ENCODE measurements around the gene FTL. TPM values are rescaled to one million over a fixed set of nuclear protein-coding genes. Genes with fewer than 3 reads are reported as not detected.

FTL gene
- total RNA-seq, 6 experiments from 2014 or later = 2,438 to 4,450 (median 3,824) TPM

GRCh38 chr19:48992581-48993174 lies 27.6 kb downstream of the FTL start:
- Mint-ChIP-seq H3K36me3 (ENCODE audit: low read depth) (peaks cover 35% of the 10 kb centered on the region), H3K27me3 (ENCODE audit: insufficient read depth) (peaks cover 2% of the 10 kb centered on the region; the same call in 1 of the 2 replicates), H3K27ac (peak overlapping the region; percentile 95), H3K4me3 (peak overlapping the region; percentile 99), H3K9me3 (no peaks in the 10 kb centered on the region), H3K4me1 (ENCODE audit: low read depth) (peaks cover 32% of the 10 kb centered on the region)
- no peak for DNase-seq
- TF ChIP-seq CTCF (IDR thresholded peaks at IDR 0.05) = no peak

GRCh38 chr19:48993175-48994034 lies 28.3 kb downstream of the FTL start, which contains the start of the genes GYS1 and RUVBL2:
Gene GYS1, minus strand, starts transcription at chr19:48993309. Its CDS starts 197 bp downstream, at chr19:48993112.
Gene RUVBL2, plus strand, starts transcription at chr19:48993887. Its CDS starts 25 bp downstream, at chr19:48993912.
- peaks cover 29% of the 10 kb centered on the region for H3K36me3 Mint-ChIP-seq (ENCODE audit: low read depth)
- H3K27me3 Mint-ChIP-seq (ENCODE audit: insufficient read depth) = peaks cover 2% of the 10 kb centered on the region; the same call in 1 of the 2 replicates
- peaks cover 38% of the 10 kb centered on the region for H3K4me1 Mint-ChIP-seq (ENCODE audit: low read depth)
- peak; percentile 99 for TF ChIP-seq CTCF (IDR thresholded peaks at IDR 0.05)
- H3K27ac Mint-ChIP-seq = peak within 1 kb of the TSS; percentile 95
- peak within 1 kb of the TSS; percentile 99 for H3K4me3 Mint-ChIP-seq
- no peaks in the 10 kb centered on the region for H3K9me3 Mint-ChIP-seq
- peak; percentile 99 for DNase-seq

GRCh38 chr19:48994035-48994386 lies 28.9 kb downstream of the FTL start:
- no peaks in the 10 kb centered on the region for H3K9me3 Mint-ChIP-seq
- H3K36me3 Mint-ChIP-seq (ENCODE audit: low read depth) = peaks cover 24% of the 10 kb centered on the region
- peaks cover 2% of the 10 kb centered on the region; the same call in 1 of the 2 replicates for H3K27me3 Mint-ChIP-seq (ENCODE audit: insufficient read depth)
- H3K4me3 Mint-ChIP-seq = peak overlapping the region; percentile 99
- peak overlapping the region; percentile 95 for H3K27ac Mint-ChIP-seq
- DNase-seq = no peak
- H3K4me1 Mint-ChIP-seq (ENCODE audit: low read depth) = peaks cover 38% of the 10 kb centered on the region
- no peak for TF ChIP-seq CTCF (IDR thresholded peaks at IDR 0.05)

- H3K9me3 Mint-ChIP-seq = no peaks in the 10 kb centered on the region
- no peak overlapping the region for H3K4me3 Mint-ChIP-seq
- H3K36me3 Mint-ChIP-seq (ENCODE audit: low read depth) = peaks cover 18% of the 10 kb centered on the region
- DNase-seq = peak; percentile 50
- peaks cover 2% of the 10 kb centered on the region; the same call in 1 of the 2 replicates for H3K27me3 Mint-ChIP-seq (ENCODE audit: insufficient read depth)
- TF ChIP-seq CTCF (IDR thresholded peaks at IDR 0.05) = peak; percentile 82
- H3K27ac Mint-ChIP-seq = peak overlapping the region; percentile 42; the same call in 1 of the 2 replicates
- H3K4me1 Mint-ChIP-seq (ENCODE audit: low read depth) = peaks cover 35% of the 10 kb centered on the region
Observed at GRCh38 chr19:48997972-48998371, 32.9 kb downstream of the FTL start.

GRCh38 chr19:48999481-49000325 lies 34.6 kb downstream of the FTL start:
- DNase-seq = peak; percentile 50
- peak overlapping the region; percentile 66 for H3K27ac Mint-ChIP-seq
- H3K9me3 Mint-ChIP-seq = no peaks in the 10 kb centered on the region
- H3K36me3 Mint-ChIP-seq (ENCODE audit: low read depth) = peaks cover 11% of the 10 kb centered on the region
- no peaks in the 10 kb centered on the region; the same call in 1 of the 2 replicates for H3K27me3 Mint-ChIP-seq (ENCODE audit: insufficient read depth)
- peak; percentile 86 for TF ChIP-seq CTCF (IDR thresholded peaks at IDR 0.05)
- peaks cover 26% of the 10 kb centered on the region for H3K4me1 Mint-ChIP-seq (ENCODE audit: low read depth)
- no peak overlapping the region for H3K4me3 Mint-ChIP-seq

Data from HFFc6 (cell line).